ENCODE results near the gene EIF3J. TPM values are rescaled to one million over a fixed set of nuclear protein-coding genes. Genes with fewer than 3 reads are reported as not detected.

Gene EIF3J
- total RNA-seq, 4 donors from 2014 or later: 45.0 to 155 (median 53.8) TPM

DNA sequence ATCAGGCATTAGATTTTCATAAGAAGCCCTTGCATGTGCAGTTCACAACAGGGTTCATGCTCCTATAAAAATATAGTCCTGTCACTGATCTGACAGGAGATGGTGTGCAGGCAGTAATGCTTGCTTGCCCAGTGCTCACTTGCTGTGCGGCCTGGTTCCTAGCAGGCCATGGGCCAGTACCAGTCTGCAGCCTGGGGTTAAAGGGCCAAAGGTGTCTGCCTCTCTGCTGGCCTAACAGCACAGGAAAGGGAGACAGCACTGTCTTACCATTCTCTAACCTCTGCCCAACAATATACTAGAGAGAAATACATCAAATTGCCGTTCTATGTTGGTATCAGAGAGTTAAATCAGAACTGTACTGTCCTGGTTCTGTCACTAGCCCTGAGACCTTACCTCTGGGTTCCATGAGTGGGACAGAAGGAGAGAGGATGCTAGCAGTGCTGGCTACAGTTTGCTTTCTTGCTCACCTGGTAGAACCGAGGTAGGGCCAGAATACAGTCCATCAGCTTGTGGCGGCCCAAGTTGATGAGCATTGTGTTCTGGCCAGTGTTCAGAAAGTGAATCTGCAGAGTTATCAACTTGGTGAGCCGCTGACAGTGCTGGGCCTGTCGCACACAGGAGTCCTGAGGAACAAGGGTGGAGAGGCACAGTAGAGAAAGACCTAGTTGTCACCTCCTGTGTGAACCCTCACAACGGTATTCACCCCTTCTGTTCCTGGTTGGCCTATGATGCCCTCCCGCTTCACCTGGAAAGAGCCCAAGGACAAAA is 28.6 kb downstream of the EIF3J start:
- DNase-seq (ENCODE audit: low spot score) (no peak), ATAC-seq (ENCODE audit: low FRiP score) (no peak)
- TF ChIP-seq, protein P1, sequence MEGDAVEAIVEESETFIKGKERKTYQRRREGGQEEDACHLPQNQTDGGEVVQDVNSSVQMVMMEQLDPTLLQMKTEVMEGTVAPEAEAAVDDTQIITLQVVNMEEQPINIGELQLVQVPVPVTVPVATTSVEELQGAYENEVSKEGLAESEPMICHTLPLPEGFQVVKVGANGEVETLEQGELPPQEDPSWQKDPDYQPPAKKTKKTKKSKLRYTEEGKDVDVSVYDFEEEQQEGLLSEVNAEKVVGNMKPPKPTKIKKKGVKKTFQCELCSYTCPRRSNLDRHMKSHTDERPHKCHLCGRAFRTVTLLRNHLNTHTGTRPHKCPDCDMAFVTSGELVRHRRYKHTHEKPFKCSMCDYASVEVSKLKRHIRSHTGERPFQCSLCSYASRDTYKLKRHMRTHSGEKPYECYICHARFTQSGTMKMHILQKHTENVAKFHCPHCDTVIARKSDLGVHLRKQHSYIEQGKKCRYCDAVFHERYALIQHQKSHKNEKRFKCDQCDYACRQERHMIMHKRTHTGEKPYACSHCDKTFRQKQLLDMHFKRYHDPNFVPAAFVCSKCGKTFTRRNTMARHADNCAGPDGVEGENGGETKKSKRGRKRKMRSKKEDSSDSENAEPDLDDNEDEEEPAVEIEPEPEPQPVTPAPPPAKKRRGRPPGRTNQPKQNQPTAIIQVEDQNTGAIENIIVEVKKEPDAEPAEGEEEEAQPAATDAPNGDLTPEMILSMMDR (IDR thresholded peaks at IDR 0.05): no peak

DNA sequence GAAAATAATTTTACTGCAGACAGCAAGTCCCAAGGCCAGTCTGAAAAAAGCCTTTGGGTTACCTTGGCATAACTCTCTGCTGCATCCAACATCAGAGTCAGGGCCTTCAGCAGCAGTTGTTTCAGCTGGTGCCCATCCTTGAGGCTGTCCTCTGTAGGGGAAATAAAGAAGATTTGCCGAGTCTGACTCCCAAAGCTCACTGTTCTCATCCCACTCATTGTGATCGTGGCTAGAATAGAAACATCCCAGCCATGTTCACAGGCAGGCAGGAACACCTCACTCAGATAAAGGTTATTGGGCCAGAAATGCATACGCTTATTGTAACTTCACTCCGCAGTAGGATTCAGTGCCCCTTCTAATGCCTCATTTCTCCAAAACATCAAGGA is 29.2 kb downstream of the EIF3J start:
- TF ChIP-seq, protein P1 (IDR thresholded peaks at IDR 0.05): no peak
- ATAC-seq (ENCODE audit: low FRiP score) (no peak), DNase-seq (ENCODE audit: low spot score) (no peak)

DNA sequence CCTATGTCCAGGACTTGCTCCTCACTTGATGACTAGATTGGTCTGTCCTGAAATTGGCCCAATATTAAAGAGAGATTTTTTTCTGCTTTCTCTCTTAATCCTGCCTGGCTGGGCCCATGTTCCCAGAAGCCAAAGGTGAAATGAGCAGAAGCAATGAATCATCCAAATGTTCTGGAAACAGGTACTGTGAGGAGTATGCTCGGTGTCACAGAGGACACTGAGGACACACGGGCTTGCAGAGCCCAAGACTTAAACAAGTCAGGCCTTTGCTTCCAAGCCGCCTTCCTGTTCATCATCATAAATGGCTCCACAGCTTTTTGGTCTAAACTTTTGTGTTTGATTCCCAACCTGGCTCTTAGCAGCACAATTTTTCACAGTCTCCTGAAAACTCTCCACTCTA is 31.4 kb downstream of the EIF3J start:
- no peak for DNase-seq (ENCODE audit: low spot score)
- ATAC-seq (ENCODE audit: low FRiP score): no peak
- TF ChIP-seq, protein P1 (IDR thresholded peaks at IDR 0.05): no peak

DNA sequence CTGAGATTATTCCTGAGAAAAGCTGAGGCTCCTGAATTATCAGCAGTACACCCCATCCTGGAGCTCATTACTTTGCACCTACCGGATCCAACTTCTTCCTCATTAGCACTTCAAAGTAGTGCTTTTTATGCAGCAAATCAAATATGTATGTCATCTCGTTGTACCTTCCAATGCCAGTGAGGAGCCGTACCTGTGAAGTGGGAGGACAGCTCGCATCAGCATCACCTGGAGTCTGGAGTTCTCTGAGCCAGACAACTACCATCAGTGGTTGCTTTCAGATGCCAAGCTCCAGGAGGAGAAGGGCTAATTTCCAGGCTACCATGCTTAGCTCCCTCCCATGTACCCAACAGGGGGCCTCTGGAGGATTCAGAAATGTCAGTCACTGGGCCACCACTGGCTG is 32.4 kb downstream of the EIF3J start:
- DNase-seq (ENCODE audit: low spot score): no peak
- no peak for ATAC-seq (ENCODE audit: low FRiP score)
- TF ChIP-seq, protein P1 (IDR thresholded peaks at IDR 0.05): no peak

DNA sequence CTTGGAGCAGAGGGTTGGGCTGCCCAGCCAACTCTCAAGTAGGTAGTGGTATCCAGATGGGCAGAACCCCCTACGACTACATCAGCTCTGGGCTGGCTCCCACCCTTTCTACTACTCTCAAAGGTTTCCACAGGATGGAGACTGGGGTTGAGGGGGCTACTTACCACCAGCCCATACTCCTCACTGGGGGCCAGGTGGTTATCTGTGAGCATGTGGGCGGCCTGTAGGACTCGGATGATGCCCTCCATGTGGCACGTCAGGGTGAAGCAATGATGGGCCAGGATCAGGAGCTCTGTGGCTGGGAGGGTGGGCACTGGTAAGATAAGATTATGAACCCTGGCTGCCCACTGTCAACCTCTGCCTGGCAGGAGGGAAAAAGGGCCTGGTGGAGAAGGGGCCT is 33.4 kb downstream of the EIF3J start:
- TF ChIP-seq, protein P1 (IDR thresholded peaks at IDR 0.05): no peak
- ATAC-seq (ENCODE audit: low FRiP score): no peak
- no peak for DNase-seq (ENCODE audit: low spot score)

DNA sequence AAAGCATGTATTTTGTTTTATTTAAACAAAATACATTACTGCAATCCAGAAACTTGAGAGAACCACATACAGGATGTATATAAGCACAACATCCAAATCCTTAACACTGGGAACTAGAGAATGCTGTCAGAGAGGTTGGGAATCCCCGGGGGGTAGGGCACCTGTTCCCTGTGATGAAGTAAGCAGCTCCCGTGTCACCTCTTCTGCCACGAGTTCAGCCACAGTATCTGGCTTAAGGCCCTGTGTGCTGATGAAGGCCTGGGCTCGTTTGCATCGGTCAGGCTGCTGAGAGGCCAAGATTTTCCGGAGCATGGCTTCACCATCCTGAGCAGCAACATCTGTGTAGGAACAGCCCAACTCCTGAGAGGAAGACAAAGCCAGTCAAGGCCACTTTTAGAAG is 36.4 kb downstream of the EIF3J start:
- TF ChIP-seq, protein P1 (IDR thresholded peaks at IDR 0.05): no peak
- ATAC-seq (ENCODE audit: low FRiP score): no peak
- DNase-seq (ENCODE audit: low spot score): no peak

DNA sequence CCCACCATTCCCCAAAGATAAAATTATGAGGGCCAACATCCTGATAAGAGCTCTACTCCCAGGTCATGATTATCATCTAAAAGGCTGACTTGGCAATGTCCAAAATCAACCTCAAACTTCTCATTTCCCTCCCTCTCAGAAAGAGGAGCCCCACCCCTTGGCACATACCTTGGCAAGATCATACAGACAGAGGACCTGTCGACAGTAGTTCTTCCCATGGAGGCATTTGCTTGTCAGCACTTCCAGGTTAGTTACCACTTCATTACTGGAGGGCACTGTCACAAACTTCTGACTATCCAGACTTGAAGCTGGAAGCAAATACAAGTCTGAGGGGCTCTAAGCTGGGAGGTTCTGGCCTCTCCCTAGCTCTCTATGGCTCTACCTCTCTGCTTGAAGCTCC is 37.8 kb downstream of the EIF3J start:
- DNase-seq (ENCODE audit: low spot score) (no peak), ATAC-seq (ENCODE audit: low FRiP score) (no peak)
- TF ChIP-seq, protein P1 (IDR thresholded peaks at IDR 0.05): no peak
